Pancreas (tissue), 10 donors: Measurements from ENCODE around the gene MYO18A. TPM values are rescaled to one million over a fixed set of nuclear protein-coding genes. Genes with fewer than 3 reads are reported as not detected.
A peak's percentile ranks its signal among the peaks of the same experiment; 100 is the strongest.

Source experiments
- ATAC-seq, 4 donors: fragments of 200-7000 bp; cut with Tn5 transposase; one replicate each; pipeline versions ENCODE4 v1.8.0 to v1.9.1; 2020; ENCODE audit warnings: mild to moderate bottlenecking in 4 of 4, moderate library complexity in 4 of 4
- DNase-seq, 6 donors: peaks; one replicate each; pipeline ENCODE4 v3.0.0-alpha.2; 2020
- FAIRE-seq: peaks from 2 replicates; lab custom pipeline; 2012; peaks lifted over from hg19 to GRCh38; lab: Jason Lieb, UNC
- H3K27ac ChIP-seq, 4 donors: fragments of 200-600 bp; sonication (generic); 1 replicate in 3 of 4; 2 replicates in 1 of 4; pipeline versions ENCODE4 v1.5.0 to v1.8.0; 2020
- H3K27me3 ChIP-seq, 4 donors: fragments of 200-600 bp; one replicate each; pipeline ENCODE4 v1.8.0; 2021
- H3K36me3 ChIP-seq, 3 donors: fragments of 200-600 bp; sonication (generic) in 1 of 3; one replicate each; pipeline versions ENCODE4 v1.5.0 to v1.8.0; 2020 to 2021
- H3K4me1 ChIP-seq, 3 donors: fragments of 200-600 bp; one replicate each; pipeline ENCODE4 v1.8.0; 2021
- H3K4me3 ChIP-seq, 4 donors: fragments of 200-600 bp; sonication (generic) in 2 of 4; one replicate each; pipeline versions ENCODE4 v1.5.0 to v1.8.0; 2020 to 2021
- H3K9me3 ChIP-seq, 4 donors: fragments of 200-600 bp; one replicate each; pipeline ENCODE4 v1.8.0; 2021
- WGBS, 2 donors: extraction: QIAGEN DNeasy Blood & Tissue Kit; methylation state at CpG; one replicate each; pipeline ENCODE4 v1.1.7; 2013; 5-methylcytosine and 5-hydroxymethylcytosine counted together
- intact Hi-C, 3 donors: fragments of 100-400 bp; cut with DNase I; formaldehyde crosslinking; loops; one replicate each; pipeline versions ENCODE4 v1.11.1 to v1.14.2; 2022
- polyA plus RNA-seq, 2 donors: library from polyadenylated mRNA; stranded (reverse); fragments of 200-250 nt; gene quantifications; one replicate each; pipeline ENCODE4 v1.2.3, GENCODE V29; 2013
- total RNA-seq, 6 donors: library from RNA; stranded (reverse); fragmentation: NEBNext Ultra II Directional in 4 of 6; extraction: Animal tissue kit (Norgen Biotek cat#: 25700) in 4 of 6; gene quantifications; one replicate each; pipeline versions ENCODE4 v1.2.1 to v1.2.4, GENCODE V29; 2021 to 2023
- TF ChIP-seq, protein P1 (sequence below), 4 donors: fragments of 200-600 bp; sonication (generic) in 3 of 4; IDR thresholded peaks; one replicate each; pipeline versions ENCODE4 v1.5.0 to v1.8.0; 2021; ENCODE audit warnings: antibody characterized with exemption in 4 of 4
- donor health status: healthy with polysubstance abuse.
- donor health status: DM: no; HTN: no; CAD: no; lungs with moderate emphysema.
- donor health status: DM: no; HTN: no; CAD: no.
- donor health status: control.
- donor health status: control.
- donor health status: Bipolar disorder and iron deficiency.
- donor health status: DM: yes; HTN: yes; CAD: no.
- donor health status: DM: no; HTN: no; CAD: no.
- donor health status: DM: no; HTN: no; CAD: no.
- donor health status: DM: yes; HTN: yes; CAD: no.

The MYO18A gene
- total and polyA plus RNA-seq, 8 donors = 21.3 to 85.3 (median 33.5) TPM

DNA sequence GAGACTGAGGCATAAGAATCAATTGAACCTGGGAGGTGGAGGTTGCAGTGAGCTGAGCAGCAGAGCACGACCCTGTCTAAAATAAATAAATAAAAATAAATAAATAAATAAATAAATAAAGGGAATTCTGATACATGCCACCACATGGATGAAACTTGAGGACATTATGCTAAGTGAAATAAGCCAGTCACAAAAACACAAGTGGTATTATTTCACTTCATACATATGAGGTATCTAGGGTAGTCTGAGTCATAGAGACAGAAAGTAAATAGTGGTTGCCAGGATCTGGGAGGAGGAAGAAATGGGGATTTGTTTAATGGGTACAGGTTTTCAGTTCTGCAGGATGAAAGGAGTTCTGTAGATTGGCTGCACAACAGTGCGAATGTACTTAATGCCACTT is 120.9 kb downstream of the MYO18A start:
- Histone ChIP-seq H3K9me3 (no peaks in the 10 kb centered on the region), H3K4me3 (no peak overlapping the region), H3K4me1 (peaks cover 0 to 5% (median 0%) of the 10 kb centered on the region in 3 donors), H3K27ac (no peak overlapping the region), H3K27me3 (no peaks in the 10 kb centered on the region), H3K36me3 (no peaks in the 10 kb centered on the region)
- intact Hi-C loops = no loop called here
- DNase-seq (no peak), FAIRE-seq (no peak), ATAC-seq (peak in 3 of 4 donors; percentile 67 to 79 (median 78))
- WGBS, 2 donors = 78 to 89% methylated on average over 2 of the region's 2 CpGs
- TF ChIP-seq, protein P1, sequence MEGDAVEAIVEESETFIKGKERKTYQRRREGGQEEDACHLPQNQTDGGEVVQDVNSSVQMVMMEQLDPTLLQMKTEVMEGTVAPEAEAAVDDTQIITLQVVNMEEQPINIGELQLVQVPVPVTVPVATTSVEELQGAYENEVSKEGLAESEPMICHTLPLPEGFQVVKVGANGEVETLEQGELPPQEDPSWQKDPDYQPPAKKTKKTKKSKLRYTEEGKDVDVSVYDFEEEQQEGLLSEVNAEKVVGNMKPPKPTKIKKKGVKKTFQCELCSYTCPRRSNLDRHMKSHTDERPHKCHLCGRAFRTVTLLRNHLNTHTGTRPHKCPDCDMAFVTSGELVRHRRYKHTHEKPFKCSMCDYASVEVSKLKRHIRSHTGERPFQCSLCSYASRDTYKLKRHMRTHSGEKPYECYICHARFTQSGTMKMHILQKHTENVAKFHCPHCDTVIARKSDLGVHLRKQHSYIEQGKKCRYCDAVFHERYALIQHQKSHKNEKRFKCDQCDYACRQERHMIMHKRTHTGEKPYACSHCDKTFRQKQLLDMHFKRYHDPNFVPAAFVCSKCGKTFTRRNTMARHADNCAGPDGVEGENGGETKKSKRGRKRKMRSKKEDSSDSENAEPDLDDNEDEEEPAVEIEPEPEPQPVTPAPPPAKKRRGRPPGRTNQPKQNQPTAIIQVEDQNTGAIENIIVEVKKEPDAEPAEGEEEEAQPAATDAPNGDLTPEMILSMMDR (IDR thresholded peaks at IDR 0.05) = no peak

DNA sequence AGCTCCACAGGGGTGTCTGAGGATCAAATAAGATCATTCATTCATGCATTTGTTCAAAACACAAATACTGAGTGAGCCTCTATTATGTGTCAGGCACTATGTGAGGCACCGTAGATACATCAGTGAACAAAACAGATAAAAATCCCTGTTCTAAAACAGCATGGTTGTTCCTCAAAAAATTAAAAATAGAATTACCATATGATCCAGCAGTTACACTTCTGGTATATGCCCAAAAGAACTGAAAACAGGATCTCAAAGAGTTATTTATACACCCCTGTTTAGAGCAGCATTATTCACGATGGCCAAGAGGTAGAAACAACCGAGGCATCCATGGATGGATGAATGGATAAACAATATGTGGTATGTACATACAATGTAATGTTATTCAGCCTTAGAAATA is 121.8 kb downstream of the MYO18A start:
- H3K27ac ChIP-seq = no peak overlapping the region
- no peak overlapping the region for H3K4me3 ChIP-seq
- ATAC-seq (no peak), DNase-seq (no peak), FAIRE-seq (no peak)
- H3K9me3 ChIP-seq = no peaks in the 10 kb centered on the region
- intact Hi-C loops = no loop called here
- H3K4me1 ChIP-seq = no peaks in the 10 kb centered on the region
- TF ChIP-seq, protein P1 (IDR thresholded peaks at IDR 0.05) = no peak
- no peaks in the 10 kb centered on the region for H3K36me3 ChIP-seq
- no peaks in the 10 kb centered on the region for H3K27me3 ChIP-seq
- 91 to 96% methylated on average over 3 of the region's 3 CpGs for WGBS, 2 donors

DNA sequence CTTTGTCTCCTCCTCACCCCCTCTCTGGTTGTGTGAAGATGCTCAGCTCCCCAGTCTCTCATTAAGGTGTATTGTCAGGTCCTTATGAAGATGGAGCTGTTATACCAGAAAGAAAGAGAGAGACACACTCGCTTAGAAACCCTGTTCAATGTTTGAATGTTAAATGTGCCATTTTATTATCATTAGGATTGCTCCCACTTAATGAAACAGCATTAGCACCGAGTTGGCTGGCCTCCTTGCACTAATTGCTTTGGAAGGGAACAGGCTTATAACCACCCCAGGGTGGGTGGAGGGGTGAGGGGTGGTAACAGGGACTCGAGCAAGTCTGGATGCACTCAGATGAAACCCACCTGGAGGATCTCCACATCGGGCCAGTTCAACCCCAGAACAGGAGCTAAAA is 122.8 kb downstream of the MYO18A start:
- 67 to 70% methylated on average over 4 of the region's 4 CpGs for WGBS, 2 donors
- Histone ChIP-seq H3K4me3 (no peak overlapping the region), H3K4me1 (no peaks in the 10 kb centered on the region), H3K27me3 (no peaks in the 10 kb centered on the region), H3K27ac (no peak overlapping the region), H3K36me3 (no peaks in the 10 kb centered on the region), H3K9me3 (no peaks in the 10 kb centered on the region)
- ATAC-seq (peak in 2 of 4 donors; percentile 13 to 17), DNase-seq (no peak), FAIRE-seq (no peak)
- intact Hi-C loops = no loop called here
- TF ChIP-seq, protein P1 (IDR thresholded peaks at IDR 0.05) = no peak

DNA sequence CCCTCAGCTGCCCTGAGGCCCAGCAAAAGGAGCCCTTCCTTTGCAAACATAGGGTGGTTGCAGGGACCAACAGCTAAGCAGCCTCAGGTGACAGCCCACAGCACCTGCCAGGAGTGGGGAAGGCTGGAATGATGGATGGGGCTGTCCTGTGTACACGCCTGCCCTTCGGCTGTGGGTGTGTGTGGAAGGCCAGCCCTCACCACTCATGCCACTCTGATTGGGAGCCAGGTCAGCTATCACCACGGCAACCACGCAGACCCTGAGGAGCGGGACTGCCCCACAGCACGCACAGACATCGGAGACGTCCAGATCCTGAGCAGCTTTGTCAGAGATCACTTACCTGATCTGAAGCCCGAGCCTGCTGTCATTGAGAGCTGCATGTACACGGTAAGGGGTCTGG is 125.4 kb downstream of the MYO18A start:
- no peaks in the 10 kb centered on the region for H3K36me3 ChIP-seq
- no peak overlapping the region for H3K4me3 ChIP-seq
- ATAC-seq (peak in 3 of 4 donors; percentile 30 to 75 (median 35)), FAIRE-seq (no peak), DNase-seq (no peak)
- TF ChIP-seq, protein P1 (IDR thresholded peaks at IDR 0.05) = no peak
- no peaks in the 10 kb centered on the region for H3K9me3 ChIP-seq
- H3K27me3 ChIP-seq = no peaks in the 10 kb centered on the region
- no peaks in the 10 kb centered on the region for H3K4me1 ChIP-seq
- H3K27ac ChIP-seq = no peak overlapping the region
- WGBS, 2 donors = 78% methylated on average over 10 of the region's 10 CpGs
- intact Hi-C loops = no loop called here

DNA sequence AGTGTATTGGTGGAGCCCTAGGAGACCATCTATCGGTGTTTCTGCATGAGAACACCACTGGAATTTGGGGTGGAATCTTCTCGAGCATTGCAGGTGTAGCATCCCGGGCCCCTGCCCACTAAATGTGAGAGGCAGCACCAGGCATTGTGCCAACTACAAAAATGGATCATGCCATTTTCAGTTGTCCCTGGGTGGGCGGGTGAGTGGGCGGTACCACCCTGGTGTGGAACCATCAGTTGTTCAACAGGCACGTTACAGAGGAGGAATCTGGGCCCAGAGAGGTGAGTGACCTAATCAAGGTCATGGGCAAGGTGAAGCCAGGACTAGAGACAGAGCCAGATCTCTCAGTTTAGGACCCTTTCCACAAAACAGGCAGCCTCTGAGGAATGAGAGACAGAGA is 128.5 kb downstream of the MYO18A start:
- FAIRE-seq = no peak
- no peak for ATAC-seq
- intact Hi-C loops = no loop called here

More for the DNA sequence above, 128.5 kb downstream of the MYO18A start:
- TF ChIP-seq, protein P1 (IDR thresholded peaks at IDR 0.05) = no peak
- H3K27ac ChIP-seq = no peak overlapping the region
- WGBS, 2 donors = 76 to 81% methylated on average over 6 of the region's 6 CpGs
- no peak for DNase-seq
- H3K9me3 ChIP-seq = no peaks in the 10 kb centered on the region
- H3K36me3 ChIP-seq = no peaks in the 10 kb centered on the region
- no peaks in the 10 kb centered on the region for H3K27me3 ChIP-seq
- no peak overlapping the region for H3K4me3 ChIP-seq
- H3K4me1 ChIP-seq = no peaks in the 10 kb centered on the region
